CD4-positive, alpha-beta T cell treated with Interleukin-10 for 1 hour (primary cell): ENCODE measurements around the gene SELENOP.
"Not testable (repeated sequence)": the region's sequence is repeated elsewhere in the genome, so short reads cannot be mapped to it uniquely, and the experiment has no call there.

Experiments used
- DNase-seq: peaks from one replicate; pipeline ENCODE4 v3.0.0-alpha.2; 2020

Gene SELENOP, protein sequence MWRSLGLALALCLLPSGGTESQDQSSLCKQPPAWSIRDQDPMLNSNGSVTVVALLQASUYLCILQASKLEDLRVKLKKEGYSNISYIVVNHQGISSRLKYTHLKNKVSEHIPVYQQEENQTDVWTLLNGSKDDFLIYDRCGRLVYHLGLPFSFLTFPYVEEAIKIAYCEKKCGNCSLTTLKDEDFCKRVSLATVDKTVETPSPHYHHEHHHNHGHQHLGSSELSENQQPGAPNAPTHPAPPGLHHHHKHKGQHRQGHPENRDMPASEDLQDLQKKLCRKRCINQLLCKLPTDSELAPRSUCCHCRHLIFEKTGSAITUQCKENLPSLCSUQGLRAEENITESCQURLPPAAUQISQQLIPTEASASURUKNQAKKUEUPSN

DNA sequence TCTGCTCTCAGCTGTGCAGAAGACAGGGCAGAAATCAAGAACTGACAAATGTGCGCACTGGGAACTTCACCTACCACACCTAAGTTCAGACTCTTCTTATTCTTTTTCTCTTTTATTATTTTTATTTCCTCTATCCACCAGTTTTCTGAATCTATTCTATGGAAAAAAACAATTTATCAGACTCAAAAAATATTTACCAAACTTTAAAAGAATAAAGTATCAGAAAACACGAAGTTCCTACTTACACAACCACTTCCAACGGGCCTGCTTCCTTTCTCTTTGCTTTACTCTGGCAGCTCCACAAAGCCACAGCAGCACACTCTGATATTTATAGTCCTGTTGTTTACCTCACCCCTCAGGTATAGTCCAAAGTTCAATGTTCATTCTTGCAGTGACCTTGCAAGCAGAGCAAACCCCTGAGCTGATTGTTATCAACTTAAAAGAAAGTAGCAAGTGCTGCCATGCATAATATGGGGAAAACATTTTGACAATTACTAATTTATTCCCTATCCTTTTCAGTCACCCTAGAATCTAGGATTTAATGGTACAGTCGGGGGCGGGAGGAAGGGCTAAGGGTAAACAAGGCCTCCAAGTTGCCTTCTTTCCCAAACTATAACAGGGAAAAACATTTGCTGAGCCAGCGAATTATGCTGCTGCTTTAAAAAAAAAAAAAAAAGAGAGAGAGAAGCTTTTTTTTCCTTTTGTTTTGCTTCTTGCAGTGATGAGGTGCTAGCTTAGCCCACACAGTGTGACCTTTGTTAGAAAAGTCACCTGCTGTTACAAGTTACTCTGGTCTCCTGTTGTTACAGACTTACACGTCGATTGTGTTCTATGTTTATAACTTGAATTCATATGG is at the start of gene SELENOP:
TSS of gene SELENOP (minus strand) at position 302 of the 856 bp plus-strand sequence. CDS start 3,539 bp downstream, outside the sequence.
- DNase-seq = no peak

DNA sequence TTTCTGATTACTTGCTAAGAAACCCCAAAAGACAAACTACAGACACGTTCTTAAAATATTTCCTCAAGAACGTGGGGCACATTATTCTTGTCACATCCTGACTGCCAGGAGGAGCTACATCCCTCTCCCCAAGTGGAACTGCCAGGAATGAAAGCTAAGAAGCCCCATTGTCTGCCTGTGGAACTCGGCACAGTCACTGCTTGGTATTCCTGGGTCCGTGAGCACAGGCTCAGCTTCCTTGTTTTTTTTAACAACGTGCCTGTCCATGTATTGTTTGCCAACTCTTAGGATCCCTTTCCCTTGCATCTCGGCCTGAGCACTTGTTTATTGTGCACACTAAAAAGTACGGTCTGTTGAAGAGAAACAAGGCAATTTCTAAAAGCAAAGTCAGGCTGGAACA is 47.0 kb upstream of the SELENOP start:
- no peak for DNase-seq

DNA sequence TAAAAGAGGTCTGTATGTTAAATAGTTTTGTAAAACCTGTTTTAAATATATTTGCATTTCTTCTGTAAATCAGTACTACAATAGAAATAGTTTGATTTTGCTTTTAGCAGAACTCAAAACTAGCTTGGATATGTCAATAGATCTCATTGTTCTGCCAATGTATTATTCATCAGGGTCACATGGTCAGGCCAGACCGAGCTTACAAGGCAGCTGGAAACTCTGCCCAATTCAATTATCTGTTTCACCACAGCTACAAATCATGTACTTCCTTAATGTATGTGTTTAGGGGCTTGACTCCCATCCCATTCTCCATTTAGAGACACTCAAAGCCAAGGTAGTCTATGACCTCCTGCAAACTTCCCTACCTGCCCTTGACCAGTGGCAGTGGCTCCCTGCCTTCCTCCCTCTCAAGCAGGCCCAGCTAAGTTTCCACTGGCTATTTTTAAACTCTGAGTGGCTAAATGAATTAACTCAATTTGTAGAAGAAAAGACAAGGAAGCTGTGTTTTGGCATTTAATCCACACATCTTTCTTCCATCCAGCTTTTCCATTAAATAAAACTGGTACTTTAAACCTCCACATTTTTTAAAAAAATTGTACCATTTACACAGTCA is 46.4 kb upstream of the SELENOP start:
- DNase-seq = no peak

DNA sequence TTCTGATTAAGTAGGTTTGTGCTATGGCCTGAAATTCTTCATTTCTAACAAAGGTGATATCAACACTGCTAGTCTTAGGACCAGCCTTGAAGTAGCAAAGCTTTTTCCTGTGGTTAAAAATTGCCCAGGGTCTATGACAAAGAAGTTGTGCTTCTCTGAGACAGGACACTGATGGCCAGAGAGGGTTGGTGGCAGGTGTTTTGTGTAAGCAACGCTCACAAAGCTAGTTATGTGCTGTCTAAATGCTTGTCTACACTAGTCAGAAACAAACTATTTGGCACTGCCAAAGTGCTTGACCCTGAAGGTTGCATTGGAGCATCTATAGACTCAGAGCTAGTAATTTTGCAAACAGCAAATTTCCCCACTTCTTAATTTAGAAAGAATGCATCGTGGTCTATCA is 44.1 kb upstream of the SELENOP start:
- no peak for DNase-seq

DNA sequence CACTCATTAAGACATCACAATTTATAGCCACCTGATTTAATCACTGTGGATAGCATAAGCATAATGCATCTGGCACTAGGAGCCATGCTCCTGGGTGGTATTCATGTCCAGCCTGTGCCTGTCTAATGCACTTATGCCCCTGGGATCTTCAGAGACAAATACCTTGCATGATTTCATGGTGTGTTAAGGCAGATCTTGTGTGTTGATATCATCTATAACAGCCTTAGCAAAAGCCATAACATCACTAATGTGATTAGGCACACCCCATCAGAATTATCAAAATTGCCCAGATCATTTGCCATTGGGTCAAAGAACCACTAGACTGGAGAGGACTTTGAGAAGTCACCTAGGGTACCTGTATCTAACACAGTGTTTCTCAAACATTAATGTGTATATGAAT is 43.7 kb upstream of the SELENOP start:
- DNase-seq = no peak

DNA sequence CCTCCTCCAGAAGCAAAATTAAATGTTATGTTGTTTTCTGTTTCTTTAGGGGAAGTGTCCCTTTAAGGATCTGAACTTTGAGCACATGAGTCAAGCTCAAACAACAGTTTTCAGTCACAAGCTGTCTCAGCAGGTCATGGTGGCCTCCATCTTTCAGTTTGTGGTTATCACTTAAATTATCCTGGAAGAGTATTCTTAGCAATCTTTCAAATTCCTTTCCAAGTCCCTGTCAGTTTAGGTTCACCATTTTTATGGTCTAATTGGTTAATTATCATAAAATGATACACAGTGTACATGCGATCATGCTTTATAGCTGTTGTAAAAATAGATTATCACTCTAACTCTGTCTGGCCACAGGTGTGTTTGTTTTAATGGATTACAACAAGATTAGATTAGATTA is 43.1 kb upstream of the SELENOP start:
- DNase-seq = no peak

DNA sequence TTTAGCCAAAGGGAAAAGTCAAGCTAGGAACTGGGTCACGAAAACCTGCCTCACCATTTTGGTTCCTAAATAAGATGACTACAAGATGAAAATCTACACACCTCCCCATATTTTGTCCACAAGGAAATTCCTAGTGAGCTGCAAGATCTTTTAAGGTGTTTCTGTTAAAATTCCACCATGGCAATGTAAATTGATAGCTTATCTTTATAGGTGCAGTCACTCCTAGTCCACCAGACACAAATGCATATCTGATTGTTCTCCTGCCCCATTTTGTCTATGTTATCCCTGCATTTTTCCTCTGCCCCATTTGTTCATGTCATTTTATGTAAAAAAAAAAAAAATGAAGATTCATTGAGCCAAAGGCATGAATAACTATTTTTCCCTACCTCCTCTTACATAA is 41.1 kb upstream of the SELENOP start:
- DNase-seq = no peak

DNA sequence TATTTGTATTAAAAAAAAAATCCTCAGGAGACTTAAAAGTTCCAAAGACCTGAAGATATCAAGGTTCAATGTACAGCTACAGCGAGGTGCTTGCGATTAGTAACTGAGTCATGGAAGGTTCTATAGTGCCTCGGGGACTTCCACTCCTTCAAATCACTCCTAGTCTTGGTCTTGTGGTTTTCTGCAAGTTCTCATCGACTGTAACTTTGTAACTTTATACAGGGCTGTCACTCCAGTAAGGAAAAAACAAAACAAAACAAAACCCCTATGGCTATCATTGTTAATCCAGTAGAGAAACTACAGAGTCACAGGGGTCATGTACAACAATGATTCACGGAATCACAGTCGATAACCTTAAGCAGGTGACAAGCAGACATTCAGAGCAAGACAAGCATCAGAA is 39.8 kb upstream of the SELENOP start:
- DNase-seq = no peak

DNA sequence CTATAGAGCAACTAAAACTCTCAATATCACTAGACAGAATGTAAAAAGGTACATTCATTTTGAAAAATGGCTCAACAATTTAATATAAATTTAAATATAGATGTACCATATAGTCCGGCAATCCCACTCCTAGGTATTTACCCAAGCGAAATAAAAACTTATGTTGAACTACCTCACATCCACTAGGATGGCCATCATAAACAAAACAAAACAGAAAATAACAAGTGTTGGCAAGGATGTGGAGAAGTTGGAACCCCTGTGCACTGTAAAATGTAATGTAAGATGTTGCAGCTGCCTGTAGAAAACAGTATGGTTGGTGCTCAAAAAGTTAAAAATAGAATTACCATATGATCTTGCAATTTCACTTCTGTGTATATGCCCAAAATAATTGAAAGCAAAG is 36.9 kb upstream of the SELENOP start:
- DNase-seq = no peak

DNA sequence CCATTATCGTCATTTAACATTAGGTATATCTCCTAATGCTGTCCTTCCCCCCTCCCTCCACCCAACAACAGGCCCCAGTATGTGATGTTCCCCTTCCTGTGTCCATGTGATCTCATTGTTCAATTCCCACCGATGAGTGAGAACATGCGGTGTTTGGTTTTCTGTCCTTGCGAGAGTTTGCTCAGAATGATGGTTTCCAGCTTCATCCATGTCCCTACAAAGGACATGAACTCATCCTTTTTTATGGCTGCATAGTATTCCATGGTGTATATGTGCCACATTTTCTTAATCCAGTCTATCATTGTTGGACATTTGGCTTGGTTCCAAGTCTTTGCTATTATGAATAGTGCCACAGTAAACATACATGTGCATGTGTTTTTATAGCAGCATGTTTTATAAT is 32.7 kb upstream of the SELENOP start:
- not testable (repeated sequence) for DNase-seq

DNA sequence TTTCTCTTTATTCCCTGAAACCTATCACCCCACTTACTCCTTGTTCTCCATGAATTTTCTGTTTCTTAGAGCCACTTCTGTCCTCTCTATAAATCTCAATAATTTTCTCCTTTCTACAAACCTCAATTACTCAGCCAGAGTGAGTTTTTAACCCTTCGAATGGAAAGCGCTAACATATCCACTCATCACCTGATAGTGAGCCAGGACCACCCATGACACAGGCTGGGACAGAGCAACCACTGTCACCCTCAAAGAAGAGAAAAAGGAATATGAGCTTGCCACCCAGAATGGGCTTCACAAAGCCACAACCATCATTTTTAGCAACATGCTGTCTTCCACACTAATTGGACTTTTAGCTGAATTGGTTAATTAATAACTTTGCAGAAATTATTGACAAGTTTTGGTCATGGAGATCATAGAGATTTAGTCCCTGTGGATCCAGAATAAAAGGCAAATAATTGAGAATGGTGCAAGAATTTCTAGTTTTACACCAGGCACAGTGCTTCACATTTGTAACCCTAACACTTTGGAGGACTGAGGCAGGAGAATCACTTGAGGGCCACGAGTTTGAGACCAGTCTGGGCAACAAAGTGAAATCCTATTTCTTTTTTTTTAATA is 32.1 kb upstream of the SELENOP start:
- no peak for DNase-seq

DNA sequence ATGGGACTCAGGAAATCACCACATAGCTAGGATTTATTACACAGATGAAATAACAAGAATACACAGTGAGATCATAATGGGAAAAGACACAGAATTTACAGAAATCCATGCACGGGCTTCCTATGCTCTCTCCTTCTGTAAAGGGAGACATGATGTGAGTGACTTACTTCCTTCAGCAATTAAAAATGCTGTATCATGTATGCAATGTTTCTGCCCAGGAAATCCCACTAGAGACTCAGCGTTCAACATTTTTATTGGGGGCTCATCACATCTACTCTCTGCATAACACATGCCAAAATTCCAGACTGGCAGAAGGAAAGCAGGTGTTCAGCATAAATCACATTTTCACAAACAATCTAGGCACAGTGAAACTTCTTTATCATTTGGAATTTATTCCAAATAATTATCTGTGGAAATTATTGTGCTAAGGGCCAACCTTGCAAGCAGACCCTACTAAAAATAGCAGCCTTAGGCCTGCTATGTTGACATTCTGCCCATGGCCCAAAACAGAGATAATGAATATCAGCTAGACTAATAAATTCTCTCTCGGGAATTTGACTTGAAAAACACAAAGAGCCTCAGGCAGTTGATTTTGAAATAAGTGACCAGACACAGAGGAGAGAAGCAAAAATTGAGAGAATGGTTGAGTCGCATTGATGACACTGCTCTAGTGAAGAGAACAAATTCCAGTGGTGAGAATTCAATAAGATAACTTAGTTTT is 31.4 kb upstream of the SELENOP start:
- DNase-seq = no peak

DNA sequence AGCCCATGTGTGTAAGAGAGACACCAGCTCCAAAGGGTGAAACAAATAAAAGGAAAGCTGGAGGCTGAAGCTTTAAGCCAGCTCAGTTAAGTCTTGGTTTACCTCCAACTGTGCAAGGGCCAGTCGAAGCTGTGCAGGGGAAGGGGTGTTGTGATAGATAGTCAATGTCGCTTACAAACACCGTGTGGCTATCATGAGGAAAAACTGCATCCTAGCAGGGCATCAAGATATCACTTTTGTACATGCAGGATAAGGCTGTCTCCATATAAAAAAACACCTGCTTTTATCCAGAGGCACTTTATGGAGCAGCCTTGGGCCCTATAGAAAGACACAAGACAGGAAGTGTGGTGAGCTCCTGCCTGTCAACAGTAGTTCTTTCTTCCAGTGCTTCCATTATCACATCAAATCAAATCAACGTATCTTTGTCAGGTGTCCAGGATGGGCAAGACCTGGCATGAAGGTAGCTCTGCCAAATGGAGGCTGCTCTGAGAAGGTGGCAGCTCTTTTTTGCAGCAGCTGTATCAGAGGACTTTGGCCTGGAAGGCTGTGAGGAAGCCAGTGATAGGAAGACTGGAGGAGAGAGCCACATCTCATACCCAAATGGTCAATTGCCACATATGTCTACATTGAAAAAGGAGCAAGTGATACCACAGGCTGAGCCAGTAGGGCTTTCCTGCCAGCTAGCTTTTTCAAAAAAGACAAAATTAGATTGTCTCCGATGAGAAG is 29.3 kb upstream of the SELENOP start:
- no peak for DNase-seq

DNA sequence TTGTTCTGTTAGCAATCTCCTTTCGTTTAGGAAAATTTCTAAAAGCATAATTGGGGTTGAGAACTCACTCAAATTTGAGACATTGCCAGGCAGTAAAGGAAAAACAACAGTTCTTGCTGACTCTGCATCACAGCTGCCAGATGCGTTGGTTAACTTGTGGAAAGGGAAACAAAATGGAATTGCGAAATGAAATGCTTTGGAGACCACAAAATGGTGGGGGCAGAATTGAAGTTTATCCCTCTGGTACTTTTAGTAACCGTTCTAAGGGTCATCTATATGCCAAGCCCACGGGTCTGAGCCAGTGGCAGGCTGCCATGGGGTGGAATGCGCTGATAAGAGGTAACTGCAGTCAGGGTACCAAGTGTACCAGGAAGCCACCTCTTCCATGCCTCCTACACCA is 28.6 kb upstream of the SELENOP start:
- DNase-seq = no peak

DNA sequence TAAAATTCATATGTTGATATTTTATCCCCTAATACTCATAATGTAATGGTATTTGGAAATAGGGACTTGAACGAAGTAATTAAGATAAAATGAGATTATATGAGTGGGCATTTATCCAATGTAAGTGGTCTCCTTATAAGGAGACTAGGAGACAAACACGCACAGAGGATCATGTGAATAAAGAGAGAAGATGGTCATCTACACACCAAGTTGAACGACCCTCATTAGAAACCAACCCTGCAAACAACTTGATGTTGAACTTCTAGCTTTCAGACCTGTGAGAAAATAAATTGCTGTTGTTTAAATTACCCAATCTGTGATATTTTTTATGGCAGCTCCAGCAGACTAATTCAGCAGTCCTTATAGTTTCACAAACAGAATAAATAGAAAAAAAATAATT is 27.5 kb upstream of the SELENOP start:
- no peak for DNase-seq

DNA sequence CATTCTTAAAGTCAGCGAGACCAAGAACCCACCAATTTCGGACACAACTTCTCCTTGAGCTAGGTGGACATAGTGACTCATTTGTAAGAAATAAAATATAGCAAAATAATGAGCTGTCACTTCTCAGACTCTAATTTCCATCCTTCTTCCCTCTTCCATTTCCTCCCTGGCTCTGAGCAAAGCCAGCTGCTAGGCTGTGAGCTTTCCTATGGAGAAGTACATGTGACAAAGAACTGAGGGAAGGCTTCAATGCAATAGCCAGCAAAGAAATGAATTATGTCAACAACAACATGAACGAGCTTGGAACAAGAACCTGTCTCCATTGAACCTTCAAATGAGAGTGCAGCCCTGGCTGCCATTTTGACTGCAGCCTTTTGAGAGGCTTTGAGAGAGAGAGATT is 25.9 kb upstream of the SELENOP start:
- no peak for DNase-seq

DNA sequence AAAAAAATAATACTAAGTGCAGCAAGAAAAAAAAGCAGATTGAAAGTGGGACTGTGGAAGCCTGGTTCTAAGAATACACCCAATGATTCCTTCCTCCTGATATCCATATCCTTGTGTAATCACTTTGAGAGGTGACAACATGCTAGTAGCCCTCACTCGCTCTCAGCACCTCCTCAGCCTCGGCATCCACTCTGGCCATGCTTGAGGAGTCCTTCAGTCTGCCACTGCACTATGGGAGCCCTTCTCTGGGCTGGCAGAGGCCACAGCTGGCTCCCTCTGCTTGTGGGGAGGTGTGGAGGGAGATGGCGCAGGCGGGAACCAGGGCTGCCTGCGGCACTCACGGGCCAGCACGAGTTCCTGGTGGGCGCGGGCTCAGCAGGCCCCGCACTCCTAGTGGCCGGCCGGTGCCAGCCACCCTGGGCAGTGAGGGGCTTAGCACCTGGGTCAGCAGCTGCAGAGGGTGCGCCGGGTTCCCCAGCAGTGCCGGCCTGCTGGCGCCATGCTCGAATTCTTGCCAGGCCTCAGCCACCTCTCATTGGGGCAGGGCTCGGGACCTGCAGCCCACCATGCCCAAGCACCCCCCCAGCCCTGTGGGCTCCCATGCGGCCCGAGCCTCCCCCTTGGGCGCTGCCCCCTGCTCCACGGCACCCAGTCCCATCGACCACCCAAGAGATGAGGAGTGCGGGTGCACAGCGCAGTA is 24.5 kb upstream of the SELENOP start:
- DNase-seq = no peak

DNA sequence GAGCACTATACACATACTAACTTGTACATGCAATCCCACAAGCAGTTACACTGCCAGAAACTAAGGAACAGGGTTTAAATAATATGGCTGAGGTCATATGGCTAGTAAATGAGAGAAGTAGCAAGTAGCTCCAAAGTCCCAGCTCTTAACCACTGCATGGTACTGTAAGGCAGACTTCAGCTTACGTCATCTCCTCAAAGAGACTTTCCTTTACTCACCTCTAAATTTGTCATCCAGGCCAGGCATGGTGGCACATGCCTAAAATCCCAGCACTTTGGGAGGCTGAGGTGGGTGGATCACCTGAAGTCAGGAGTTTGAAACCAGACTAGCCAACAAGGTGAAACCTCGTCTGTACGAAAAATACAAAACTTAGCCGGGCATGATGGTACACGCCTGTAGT is 20.4 kb upstream of the SELENOP start:
- no peak for DNase-seq

DNA sequence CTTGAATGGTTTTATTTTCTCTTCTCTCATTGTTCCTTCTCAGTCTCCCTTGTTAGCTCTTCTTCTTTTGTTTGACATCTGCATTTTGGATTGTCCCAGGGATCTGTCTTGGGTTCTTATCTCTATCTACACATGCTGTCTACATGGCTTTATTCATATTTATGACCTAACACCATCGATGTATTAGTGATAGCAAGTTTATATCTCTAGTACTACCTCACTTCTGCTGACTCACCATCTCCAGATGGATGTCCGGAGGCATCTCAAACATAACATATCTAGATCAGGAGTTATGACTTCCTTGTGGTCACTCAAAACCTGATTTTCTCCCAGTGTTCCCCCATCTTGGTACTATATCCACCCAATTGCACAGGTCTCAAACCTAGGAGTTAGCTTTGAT is 19.2 kb upstream of the SELENOP start:
- DNase-seq = no peak

DNA sequence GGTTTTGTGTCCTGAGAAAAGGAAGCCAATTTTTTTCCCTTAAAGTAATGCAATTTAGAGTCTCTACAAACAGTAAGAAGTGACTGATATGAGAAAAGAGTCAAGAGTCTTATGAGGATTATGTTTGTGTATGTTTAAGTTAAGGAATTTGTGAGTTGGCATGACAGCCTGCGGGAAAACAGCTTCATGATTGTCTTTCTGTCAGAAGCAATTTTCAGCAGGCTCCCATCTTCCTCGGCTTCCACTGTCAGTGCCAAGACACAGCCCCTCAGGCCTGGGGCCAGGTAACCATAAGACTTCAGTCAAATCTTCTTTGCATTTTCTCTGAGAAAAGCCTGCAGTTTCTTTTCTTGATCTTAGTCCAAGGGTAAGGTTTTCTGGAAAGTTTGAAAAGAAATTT is 17.0 kb upstream of the SELENOP start:
- DNase-seq = no peak

DNA sequence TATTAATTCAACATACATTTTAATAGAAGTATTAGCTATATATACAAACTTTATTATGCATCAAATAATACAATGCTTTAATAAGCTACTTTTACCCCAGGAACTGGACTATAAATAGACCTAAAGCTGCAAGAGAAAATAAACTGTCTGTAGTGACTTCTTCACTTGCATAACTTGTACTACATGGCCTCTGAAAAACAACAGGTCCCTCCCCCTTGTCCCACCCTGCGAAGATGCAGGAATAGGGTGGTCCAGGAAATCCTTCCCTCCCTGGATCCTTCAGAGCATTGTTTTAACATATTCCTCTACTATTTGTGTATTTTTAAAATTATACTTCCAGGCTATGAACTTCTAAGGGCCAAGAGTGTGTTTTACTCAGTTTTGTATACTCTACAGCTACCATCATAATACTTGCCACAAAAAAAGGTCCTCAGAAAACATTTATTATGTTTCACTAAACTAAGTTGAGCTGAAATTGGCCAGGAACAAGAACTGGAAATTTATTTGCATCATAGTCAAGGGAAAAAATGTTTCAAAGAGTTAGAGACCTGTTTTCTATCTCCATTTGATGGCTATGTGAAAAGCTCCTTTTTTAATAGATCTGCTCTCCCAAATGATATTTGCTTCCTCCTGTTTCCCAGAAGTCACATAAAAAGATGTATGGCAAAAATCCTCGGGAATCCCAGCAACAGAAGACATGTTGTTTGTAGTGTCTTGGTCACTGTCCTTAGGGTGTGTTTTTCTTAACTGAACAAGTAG is 15.2 kb upstream of the SELENOP start:
- DNase-seq = no peak
